CD14-positive monocyte (primary cell): ENCODE results near the gene ASTN2. TPM values are rescaled to one million over a fixed set of nuclear protein-coding genes. Genes with fewer than 3 reads are reported as not detected.

ENCODE experiments used
- DNase-seq, 3 donors: peaks; one replicate each; pipeline ENCODE4 v3.0.0-alpha.2; 2011 to 2022
- H2AFZ ChIP-seq: 2 replicates; pipeline ENCODE4 v1.6.0; 2012; ENCODE audit warnings: mild to moderate bottlenecking, low read depth, low read length, inconsistent platforms; ENCODE audit not compliant: insufficient read depth, poor library complexity, severe bottlenecking
- H3K27ac ChIP-seq, 2 donors: 1 replicate in 1 of 2; 2 replicates in 1 of 2; pipeline ENCODE4 v1.5.1; 2012 to 2013; ENCODE audit warnings: low read length in 2 of 2, control low read depth in 1 of 2, inconsistent platforms in 1 of 2, low read depth in 1 of 2, mild to moderate bottlenecking in 1 of 2
- H3K27me3 ChIP-seq, 2 donors: one replicate each; pipeline versions ENCODE4 v1.6.0 to v1.6.1; 2011 to 2013; ENCODE audit warnings: low read length in 2 of 2; ENCODE audit not compliant: control insufficient read depth in 2 of 2, insufficient read depth in 2 of 2
- H3K36me3 ChIP-seq, 2 donors: replicated peaks in 1 of 2; 1 replicate in 1 of 2; 2 replicates in 1 of 2; pipeline versions ENCODE4 v1.5.1 to v1.6.1; 2012 to 2013; ENCODE audit warnings: low read length in 2 of 2, control low read depth in 1 of 2, inconsistent platforms in 1 of 2, mild to moderate bottlenecking in 1 of 2; ENCODE audit not compliant: insufficient read depth in 2 of 2, control insufficient read depth in 1 of 2
- H3K4me1 ChIP-seq, 2 donors: 1 replicate in 1 of 2; 2 replicates in 1 of 2; pipeline versions ENCODE4 v1.5.1 to v1.6.1; 2012 to 2013; ENCODE audit warnings: low read length in 2 of 2, control low read depth in 1 of 2, inconsistent platforms in 1 of 2, mild to moderate bottlenecking in 1 of 2, moderate library complexity in 1 of 2; ENCODE audit not compliant: insufficient read depth in 2 of 2, control insufficient read depth in 1 of 2
- H3K4me2 ChIP-seq: replicated peaks from 2 replicates; pipeline ENCODE3; 2012; ENCODE audit warnings: low read length, moderate library complexity, mild to moderate bottlenecking; ENCODE audit not compliant: poor library complexity, severe bottlenecking; ENCODE audit errors: extremely low read depth
- H3K4me3 ChIP-seq, 3 experiments: fragments of 200-600 bp in 1 of 3; sonication (generic) in 1 of 3; replicated peaks in 1 of 3; 1 replicate in 2 of 3; 2 replicates in 1 of 3; pipeline ENCODE4 v1.5.1; 2011 to 2013; ENCODE audit warnings: low read length in 3 of 3, mild to moderate bottlenecking in 3 of 3, control low read depth in 2 of 3, low read depth in 2 of 3, inconsistent platforms in 1 of 3, moderate library complexity in 1 of 3
- H3K79me2 ChIP-seq: 2 replicates; pipeline ENCODE4 v1.6.0; 2012; ENCODE audit warnings: mild to moderate bottlenecking, control low read depth, inconsistent platforms, low read length, moderate library complexity; ENCODE audit not compliant: insufficient read depth
- H3K9ac ChIP-seq: 2 replicates; pipeline ENCODE4 v1.6.0; 2017; ENCODE audit warnings: low read length, mild to moderate bottlenecking; ENCODE audit not compliant: insufficient read depth, poor library complexity, severe bottlenecking
- H3K9me3 ChIP-seq, 2 donors: replicated peaks in 1 of 2; 1 replicate in 1 of 2; 2 replicates in 1 of 2; pipeline versions ENCODE4 v1.5.1 to v1.6.1; 2012 to 2013; ENCODE audit warnings: low read length in 2 of 2, control low read depth in 1 of 2; ENCODE audit not compliant: control insufficient read depth in 1 of 2, insufficient read depth in 1 of 2
- H4K20me1 ChIP-seq: 2 replicates; pipeline ENCODE4 v1.6.0; 2012; ENCODE audit warnings: mild to moderate bottlenecking, low read length, control low read depth, moderate library complexity; ENCODE audit not compliant: insufficient read depth
- H3K27ac Mint-ChIP-seq, 7 donors: one replicate each; pipeline ENCODE4 v1.8.0; 2020; ENCODE audit warnings: mild to moderate bottlenecking in 7 of 7, mixed read lengths in 7 of 7, moderate library complexity in 6 of 7, inconsistent platforms in 2 of 7
- H3K27me3 Mint-ChIP-seq, 3 donors: one replicate each; pipeline ENCODE4 v1.8.0; 2021 to 2022; ENCODE audit warnings: low read depth in 3 of 3, mild to moderate bottlenecking in 3 of 3, mixed read lengths in 3 of 3, moderate library complexity in 3 of 3, inconsistent platforms in 1 of 3
- H3K36me3 Mint-ChIP-seq, 2 donors: one replicate each; pipeline ENCODE4 v1.8.0; 2020; ENCODE audit warnings: mixed read lengths in 2 of 2, inconsistent platforms in 1 of 2, mild to moderate bottlenecking in 1 of 2
- H3K4me1 Mint-ChIP-seq: one replicate; pipeline ENCODE4 v1.8.0; 2020; ENCODE audit warnings: mild to moderate bottlenecking, mixed read lengths
- H3K4me3 Mint-ChIP-seq, 2 donors: one replicate each; pipeline ENCODE4 v1.8.0; 2020; ENCODE audit warnings: mild to moderate bottlenecking in 2 of 2, mixed read lengths in 2 of 2, moderate library complexity in 1 of 2
- H3K9me3 Mint-ChIP-seq, 7 donors: one replicate each; pipeline ENCODE4 v1.8.0; 2020 to 2022; ENCODE audit warnings: mixed read lengths in 7 of 7, mild to moderate bottlenecking in 6 of 7, moderate library complexity in 6 of 7, inconsistent platforms in 2 of 7
- CTCF ChIP-seq: fragments of 200-600 bp; IDR thresholded peaks from one replicate; pipeline ENCODE4 v1.8.0; 2022; ENCODE audit warnings: antibody characterized with exemption, mild to moderate bottlenecking
- WGBS: methylation state at CpG from one replicate; pipeline ENCODE4 v1.1.5; 2013; ENCODE audit warnings: missing lambda C conversion rate; ENCODE audit not compliant: insufficient coverage; 5-methylcytosine and 5-hydroxymethylcytosine counted together
- intact Hi-C, 2 donors: fragments of 100-400 bp; cut with micrococcal nuclease; formaldehyde crosslinking; loops; one replicate each; pipeline versions ENCODE4 v1.15.0 to v1.15.1; 2023
- polyA plus RNA-seq, 3 donors: library from polyadenylated mRNA; depleted of rRNA in 1 of 3; unstranded in 2 of 3; stranded (reverse) in 1 of 3; fragments of 300-500 nt in 2 of 3; fragments of >200 nt in 1 of 3; fragmentation: Illumina TruSeq in 2 of 3; gene quantifications; 1 replicate in 2 of 3; 2 replicates in 1 of 3; pipeline ENCODE4 v1.2.3, GENCODE V29; 2012 to 2021

ASTN2 gene
- polyA plus RNA-seq, 3 donors, result not detected

- no peak for DNase-seq
- no peak overlapping the region for H3K4me3 ChIP-seq
- no peaks in the 10 kb centered on the region for H3K27me3 ChIP-seq
- H3K4me1 ChIP-seq, result no peaks in the 10 kb centered on the region
- no peaks in the 10 kb centered on the region for H3K9me3 ChIP-seq
- H2AFZ ChIP-seq, result no peak overlapping the region
- H3K27ac Mint-ChIP-seq, result no peak overlapping the region
- H3K36me3 Mint-ChIP-seq, result no peaks in the 10 kb centered on the region
- no peak overlapping the region for H3K9ac ChIP-seq
- peaks cover 0 to 4% (median 2%) of the 10 kb centered on the region in 3 donors for H3K27me3 Mint-ChIP-seq
- TF ChIP-seq CTCF, result no peak
- intact Hi-C loops, result no loop called here
- WGBS, result no CpG with 5 or more reads among the region's 1 CpG
- H3K79me2 ChIP-seq, result no peaks in the 10 kb centered on the region
- H3K4me3 Mint-ChIP-seq, result no peak overlapping the region
- H3K36me3 ChIP-seq, result no peaks in the 10 kb centered on the region
- H3K4me2 ChIP-seq, result no peak overlapping the region
- H3K27ac ChIP-seq, result no peak overlapping the region
- no peaks in the 10 kb centered on the region for H3K4me1 Mint-ChIP-seq
- H4K20me1 ChIP-seq, result no peaks in the 10 kb centered on the region
- peaks cover 0 to 8% (median 2%) of the 10 kb centered on the region in 7 donors for H3K9me3 Mint-ChIP-seq
These were observed 661.5 kb downstream of the ASTN2 start for GRCh38 chr9:116753389-116753788.

GRCh38 chr9:116750510-116750909, 664.3 kb downstream of the ASTN2 start:
- no peak for TF ChIP-seq CTCF
- Histone ChIP-seq H3K9ac (no peak overlapping the region), H3K27me3 (no peaks in the 10 kb centered on the region), H3K79me2 (no peaks in the 10 kb centered on the region), H3K9me3 (no peaks in the 10 kb centered on the region), H3K36me3 (no peaks in the 10 kb centered on the region), H3K4me3 (no peak overlapping the region), H3K4me1 (no peaks in the 10 kb centered on the region), H4K20me1 (no peaks in the 10 kb centered on the region), H3K4me2 (no peak overlapping the region), H2AFZ (no peak overlapping the region), H3K27ac (no peak overlapping the region)
- no peaks in the 10 kb centered on the region for H3K36me3 Mint-ChIP-seq
- no CpG with 5 or more reads among the region's 2 CpGs for WGBS
- H3K4me3 Mint-ChIP-seq, result no peak overlapping the region
- no peak overlapping the region for H3K27ac Mint-ChIP-seq
- no peaks in the 10 kb centered on the region for H3K4me1 Mint-ChIP-seq
- H3K9me3 Mint-ChIP-seq, result peaks cover 0 to 5% (median 3%) of the 10 kb centered on the region in 7 donors
- DNase-seq, result no peak
- peaks cover 0 to 5% (median 0%) of the 10 kb centered on the region in 3 donors for H3K27me3 Mint-ChIP-seq
- intact Hi-C loops, result no loop called here
